PC-3 (cell line): Measurements from ENCODE around the gene GULP1. TPM values are rescaled to one million over a fixed set of nuclear protein-coding genes. Genes with fewer than 3 reads are reported as not detected.

ENCODE experiments used
- ATAC-seq: fragments of 200-7000 bp; cut with Tn5 transposase; 2 replicates; pipeline ENCODE4 v1.9.1; 2020; ENCODE audit warnings: mild to moderate bottlenecking, moderate library complexity
- BruUV-seq: library from RNA; stranded (reverse); fragments of 400-500 nt; replicated peaks from 2 replicates; lab custom pipeline; 2021; lab: Mats Ljungman, UMichigan
- CTCF ChIA-PET: fragments of 300-600 bp; sonication (Branson Sonifier 250); formaldehyde crosslinking; loops from one replicate; lab custom pipeline; 2022; ENCODE audit warnings: antibody characterized with exemption; lab: Charles Lee
- POLR2A ChIA-PET: fragments of 300-600 bp; sonication (Branson Sonifier 250); formaldehyde crosslinking; loops from one replicate; lab custom pipeline; 2022; ENCODE audit warnings: antibody characterized with exemption; ENCODE audit not compliant: unreplicated experiment; lab: Charles Lee
- DNase-seq: peaks from one replicate; pipeline ENCODE4 v3.0.0-alpha.2; 2015
- H2AFZ ChIP-seq: fragments of 300-600 bp; sonication (generic); 2 replicates; pipeline ENCODE4 v1.6.0; 2016; ENCODE audit warnings: antibody characterized with exemption, low read length
- H3F3A ChIP-seq: fragments of 300-600 bp; sonication (generic); one replicate; pipeline ENCODE4 v1.6.0; 2017; ENCODE audit warnings: antibody characterized with exemption, low read length, control low read depth, mild to moderate bottlenecking; ENCODE audit not compliant: unreplicated experiment
- H3K27ac ChIP-seq: fragments of 300-600 bp; sonication (generic); 2 replicates; pipeline ENCODE4 v1.5.1; 2016; ENCODE audit warnings: mild to moderate bottlenecking, low read length
- H3K27me3 ChIP-seq: fragments of 300-600 bp; sonication (generic); 2 replicates; pipeline ENCODE4 v1.6.1; 2016; ENCODE audit warnings: low read length, mixed read lengths
- H3K36me3 ChIP-seq: fragments of 300-600 bp; sonication (generic); 2 replicates; pipeline ENCODE4 v1.6.1; 2016; ENCODE audit warnings: low read depth, mixed run types, low read length, mixed read lengths
- H3K4me1 ChIP-seq: fragments of 300-600 bp; sonication (generic); 2 replicates; pipeline ENCODE4 v1.5.1; 2016; ENCODE audit warnings: low read length; ENCODE audit not compliant: insufficient read depth
- H3K4me2 ChIP-seq: fragments of 300-600 bp; sonication (generic); 2 replicates; pipeline ENCODE4 v1.6.0; 2016; ENCODE audit warnings: low read length
- H3K4me3 ChIP-seq: fragments of 300-600 bp; sonication (generic); 2 replicates; pipeline ENCODE4 v1.5.1; 2016; ENCODE audit warnings: mild to moderate bottlenecking, low read length, mixed read lengths
- H3K79me2 ChIP-seq: fragments of 300-600 bp; sonication (generic); 2 replicates; pipeline ENCODE4 v1.6.1; 2017; ENCODE audit warnings: low read length, mixed read lengths
- H3K9ac ChIP-seq: fragments of 300-600 bp; sonication (generic); 2 replicates; pipeline ENCODE4 v1.6.0; 2016; ENCODE audit warnings: mild to moderate bottlenecking, low read length
- H3K9me2 ChIP-seq: fragments of 300-600 bp; sonication (generic); replicated peaks from 2 replicates; pipeline ENCODE4 v1.6.1; 2016; ENCODE audit warnings: mixed run types, low read length, mixed read lengths
- H3K9me3 ChIP-seq: fragments of 300-600 bp; sonication (generic); 2 replicates; pipeline ENCODE4 v1.6.1; 2016; ENCODE audit warnings: low read length, mixed read lengths
- H4K20me1 ChIP-seq: fragments of 300-600 bp; sonication (generic); 2 replicates; pipeline ENCODE4 v1.6.1; 2016; ENCODE audit warnings: low read length, mixed read lengths
- EZH2 ChIP-seq: fragments of 300-600 bp; sonication (generic); IDR thresholded peaks from one replicate; pipeline ENCODE4 v1.6.1; 2017; ENCODE audit warnings: antibody characterized with exemption, mild to moderate bottlenecking, low read length; ENCODE audit not compliant: unreplicated experiment
- EZH2phosphoT487 ChIP-seq: fragments of 300-600 bp; sonication (generic); IDR thresholded peaks from 2 replicates; pipeline ENCODE4 v1.6.1; 2018; ENCODE audit warnings: mild to moderate bottlenecking, antibody characterized with exemption, low read length, borderline replicate concordance
- intact Hi-C: fragments of 100-400 bp; cut with micrococcal nuclease; formaldehyde crosslinking; loops from 2 replicates; pipeline ENCODE4 v1.9.0; 2023
- total RNA-seq: library from RNA; depleted of rRNA; stranded (reverse); fragments of >200 nt; gene quantifications from 2 replicates; pipeline ENCODE4 v1.2.3, GENCODE V29; 2014
- TF ChIP-seq, protein P1 (sequence below): fragments of 300-600 bp; sonication (generic); conservative IDR thresholded peaks from 2 replicates; pipeline ENCODE4 v1.5.1; 2017; ENCODE audit warnings: antibody characterized with exemption, low read depth, mild to moderate bottlenecking, low read length

GULP1 gene
- total RNA-seq, 1 experiment from 2014 or later: 25.5 TPM

DNA sequence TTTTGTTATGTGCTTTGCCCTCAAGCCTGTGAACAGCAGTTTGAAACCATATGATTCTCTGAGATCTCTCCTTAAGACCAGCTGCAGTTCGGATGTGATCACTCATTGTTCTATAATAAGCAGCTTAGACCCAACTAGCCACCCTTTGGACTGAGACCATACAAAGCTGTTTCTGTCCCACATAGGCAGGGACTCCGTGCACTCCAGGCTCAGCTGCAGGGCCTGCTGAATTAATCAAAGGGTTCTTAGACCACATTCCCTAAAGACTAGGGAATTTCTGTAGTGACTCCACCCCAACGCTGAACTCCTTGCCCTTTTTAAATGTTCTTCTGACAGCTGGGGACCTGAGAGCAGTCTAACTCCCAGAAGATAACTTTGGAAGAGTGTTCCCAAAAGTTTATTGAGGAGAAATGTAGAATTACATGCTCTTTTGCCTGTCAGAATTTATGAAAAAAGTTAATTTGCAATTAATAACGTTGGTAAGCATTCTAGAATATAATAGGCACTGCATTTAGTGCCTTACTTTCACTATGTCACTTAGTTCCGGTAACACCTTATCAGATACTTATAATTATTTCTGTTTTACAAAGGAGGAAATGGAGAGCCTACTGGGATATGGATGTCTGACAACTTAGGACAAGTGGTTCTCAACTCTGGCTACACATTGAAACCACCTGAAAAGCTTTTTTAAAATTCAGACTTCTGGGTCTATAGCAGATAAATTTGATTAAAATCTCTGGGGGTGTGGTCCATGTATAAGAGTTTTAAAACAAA, 42.3 kb downstream of the GULP1 start:
- CTCF ChIA-PET: no interaction called here
- H3K4me1 ChIP-seq: no peaks in the 10 kb centered on the region
- H3K79me2 ChIP-seq: no peaks in the 10 kb centered on the region
- ATAC-seq (no peak), DNase-seq (no peak)
- no TSS peak for BruUV-seq
- POLR2A ChIA-PET: no interaction called here
- H3K4me2 ChIP-seq: no peak overlapping the region
- no peaks in the 10 kb centered on the region for H4K20me1 ChIP-seq
- no peak for TF ChIP-seq EZH2
- TF ChIP-seq, protein P1, sequence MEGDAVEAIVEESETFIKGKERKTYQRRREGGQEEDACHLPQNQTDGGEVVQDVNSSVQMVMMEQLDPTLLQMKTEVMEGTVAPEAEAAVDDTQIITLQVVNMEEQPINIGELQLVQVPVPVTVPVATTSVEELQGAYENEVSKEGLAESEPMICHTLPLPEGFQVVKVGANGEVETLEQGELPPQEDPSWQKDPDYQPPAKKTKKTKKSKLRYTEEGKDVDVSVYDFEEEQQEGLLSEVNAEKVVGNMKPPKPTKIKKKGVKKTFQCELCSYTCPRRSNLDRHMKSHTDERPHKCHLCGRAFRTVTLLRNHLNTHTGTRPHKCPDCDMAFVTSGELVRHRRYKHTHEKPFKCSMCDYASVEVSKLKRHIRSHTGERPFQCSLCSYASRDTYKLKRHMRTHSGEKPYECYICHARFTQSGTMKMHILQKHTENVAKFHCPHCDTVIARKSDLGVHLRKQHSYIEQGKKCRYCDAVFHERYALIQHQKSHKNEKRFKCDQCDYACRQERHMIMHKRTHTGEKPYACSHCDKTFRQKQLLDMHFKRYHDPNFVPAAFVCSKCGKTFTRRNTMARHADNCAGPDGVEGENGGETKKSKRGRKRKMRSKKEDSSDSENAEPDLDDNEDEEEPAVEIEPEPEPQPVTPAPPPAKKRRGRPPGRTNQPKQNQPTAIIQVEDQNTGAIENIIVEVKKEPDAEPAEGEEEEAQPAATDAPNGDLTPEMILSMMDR: no peak
- no peak for TF ChIP-seq EZH2phosphoT487
- H2AFZ ChIP-seq: no peak overlapping the region
- H3K27ac ChIP-seq: no peak overlapping the region
- no peaks in the 10 kb centered on the region for H3K36me3 ChIP-seq
- intact Hi-C loops: no loop called here
- no peaks in the 10 kb centered on the region for H3K9me3 ChIP-seq
- H3K4me3 ChIP-seq: no peak overlapping the region
- no peaks in the 10 kb centered on the region for H3F3A ChIP-seq
- no peaks in the 10 kb centered on the region for H3K27me3 ChIP-seq
- H3K9me2 ChIP-seq: no peaks in the 10 kb centered on the region
- no peak overlapping the region for H3K9ac ChIP-seq

DNA sequence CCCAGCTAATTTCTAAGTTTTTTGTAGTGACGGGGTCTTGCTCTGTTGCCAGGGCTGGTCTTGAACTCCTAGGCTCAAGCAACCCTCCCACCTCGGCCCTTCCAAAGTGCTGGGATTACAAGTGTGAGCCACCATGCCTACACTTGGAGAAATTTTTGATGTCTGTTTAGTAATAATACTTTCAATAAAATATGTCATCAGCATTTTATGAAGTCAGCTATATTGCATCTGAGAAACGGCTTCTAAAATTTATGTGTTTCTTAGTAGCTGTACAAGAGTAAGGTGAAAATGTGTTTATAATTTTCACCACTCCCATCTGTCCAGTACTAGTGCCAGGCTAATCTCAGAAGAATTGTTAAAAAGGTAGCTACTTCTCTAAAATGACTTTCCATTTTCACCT, 46.8 kb downstream of the GULP1 start:
- DNase-seq (no peak), ATAC-seq (no peak)
- Histone ChIP-seq H2AFZ (no peak overlapping the region), H3K79me2 (no peaks in the 10 kb centered on the region), H3K9ac (no peak overlapping the region), H3K9me3 (no peaks in the 10 kb centered on the region), H3K4me2 (no peak overlapping the region), H3K27me3 (no peaks in the 10 kb centered on the region), H4K20me1 (no peaks in the 10 kb centered on the region), H3K4me3 (no peak overlapping the region), H3K4me1 (no peaks in the 10 kb centered on the region), H3F3A (no peaks in the 10 kb centered on the region), H3K9me2 (no peaks in the 10 kb centered on the region), H3K36me3 (no peaks in the 10 kb centered on the region), H3K27ac (no peak overlapping the region)
- TF ChIP-seq, protein P1: no peak
- TF ChIP-seq EZH2phosphoT487 (no peak), EZH2 (no peak)
- ChIA-PET CTCF (no interaction called here), POLR2A (no interaction called here)
- intact Hi-C loops: no loop called here
- BruUV-seq: no TSS peak

DNA sequence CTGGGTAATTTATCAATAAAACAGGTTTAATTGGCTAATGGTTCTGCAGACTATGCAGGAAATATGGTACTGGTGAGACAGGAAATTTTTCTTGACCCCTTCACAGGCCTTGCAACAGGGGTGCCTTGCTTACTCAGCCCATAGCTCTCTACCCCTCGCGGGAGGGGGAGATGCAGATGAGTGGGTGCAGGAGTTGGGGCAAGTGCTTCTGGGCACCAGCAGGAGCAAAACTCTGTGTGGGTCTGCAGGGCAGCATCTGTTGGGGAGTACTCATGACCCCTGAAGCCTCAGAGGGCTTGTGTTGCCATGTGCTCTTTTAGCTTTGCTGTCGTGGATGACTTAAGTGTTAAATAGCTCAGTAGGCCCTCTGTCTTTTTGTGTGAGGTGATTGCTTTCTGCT, 48.6 kb downstream of the GULP1 start:
- POLR2A ChIA-PET: no interaction called here
- no TSS peak for BruUV-seq
- H3K4me2 ChIP-seq: no peak overlapping the region
- H4K20me1 ChIP-seq: no peaks in the 10 kb centered on the region
- no peaks in the 10 kb centered on the region for H3K36me3 ChIP-seq
- H3K27ac ChIP-seq: no peak overlapping the region
- CTCF ChIA-PET: no interaction called here
- TF ChIP-seq EZH2phosphoT487 (no peak), EZH2 (no peak)
- TF ChIP-seq, protein P1: no peak
- no peak overlapping the region for H3K4me3 ChIP-seq
- DNase-seq: no peak
- no peaks in the 10 kb centered on the region for H3K27me3 ChIP-seq
- H3K9me3 ChIP-seq: no peaks in the 10 kb centered on the region
- H3K4me1 ChIP-seq: no peaks in the 10 kb centered on the region
- no peak for ATAC-seq
- H3K79me2 ChIP-seq: no peaks in the 10 kb centered on the region
- intact Hi-C loops: no loop called here
- no peaks in the 10 kb centered on the region for H3K9me2 ChIP-seq
- no peak overlapping the region for H3K9ac ChIP-seq
- H2AFZ ChIP-seq: no peak overlapping the region
- H3F3A ChIP-seq: no peaks in the 10 kb centered on the region
